HCT116 (cell line): ENCODE data around the gene TEKT3. TPM values are rescaled to one million over a fixed set of nuclear protein-coding genes. Genes with fewer than 3 reads are reported as not detected.

Experiments used
- ATAC-seq: fragments of 200-7000 bp; cut with Tn5 transposase; 2 replicates; pipeline ENCODE4 v1.9.1; 2020; ENCODE audit warnings: mild to moderate bottlenecking, moderate library complexity
- BruUV-seq: library from RNA; stranded (reverse); fragments of 400-500 nt; replicated peaks from 2 replicates; lab custom pipeline; 2021; lab: Mats Ljungman, UMichigan
- CTCF ChIA-PET: fragments of 300-600 bp; sonication (Branson Sonifier 250); formaldehyde crosslinking; loops from one replicate; lab custom pipeline; 2021; ENCODE audit warnings: antibody characterized with exemption; lab: Charles Lee
- POLR2A ChIA-PET: fragments of 300-600, 350-600 bp; sonication (Branson Sonifier 250); formaldehyde crosslinking; loops from one replicate; lab custom pipeline; 2021; ENCODE audit warnings: antibody characterized with exemption; lab: Charles Lee
- RAD21 ChIA-PET, 2 experiments: fragments of 300-600 bp; sonication (Branson Sonifier 250); formaldehyde crosslinking; loops; one replicate each; lab custom pipeline; 2023; ENCODE audit warnings: low total read pairs in 2 of 2; ENCODE audit not compliant: uncharacterized antibody in 2 of 2, unreplicated experiment in 2 of 2, low non-redundant PET in 1 of 2; lab: Charles Lee
- DNase-seq: peaks from one replicate; pipeline ENCODE4 v3.0.0-alpha.2; 2010; ENCODE audit warnings: low read depth, low spot score
- H2AFZ ChIP-seq: fragments of 200-600 bp; shearing (Covaris generic), sonication (generic); 2 replicates; pipeline ENCODE4 v1.6.1; 2017; ENCODE audit warnings: low read depth, mixed run types, mixed read lengths, antibody characterized with exemption, low read length; ENCODE audit not compliant: poor library complexity, severe bottlenecking
- H3K27ac ChIP-seq: 2 replicates; pipeline ENCODE4 v1.5.1; 2012; ENCODE audit warnings: low read depth, low read length
- H3K27me3 ChIP-seq: fragments of 200-600 bp; sonication (generic); 2 replicates; pipeline ENCODE4 v1.6.1; 2016; ENCODE audit warnings: mixed run types, low read length, mixed read lengths; ENCODE audit not compliant: insufficient read depth
- H3K36me3 ChIP-seq, 2 experiments: fragments of 200-500 bp in 1 of 2; fragments of 200-600 bp in 1 of 2; sonication (Bioruptor generic) in 1 of 2; sonication (generic) in 1 of 2; 2 replicates each; pipeline versions ENCODE4 v1.5.1 to v1.6.1; 2014 to 2016; ENCODE audit warnings: low read length in 2 of 2, inconsistent platforms in 1 of 2, mixed read lengths in 1 of 2, mixed run types in 1 of 2; ENCODE audit not compliant: insufficient read depth in 2 of 2, control insufficient read depth in 1 of 2
- H3K4me1 ChIP-seq, 2 experiments: fragments of 200-600 bp in 1 of 2; sonication (generic) in 1 of 2; 2 replicates each; pipeline versions ENCODE4 v1.5.1 to v1.6.1; 2012 to 2017; ENCODE audit warnings: low read length in 2 of 2, inconsistent platforms in 1 of 2, mild to moderate bottlenecking in 1 of 2, mixed read lengths in 1 of 2, mixed run types in 1 of 2, moderate library complexity in 1 of 2; ENCODE audit not compliant: insufficient read depth in 2 of 2, control insufficient read depth in 1 of 2
- H3K4me2 ChIP-seq: fragments of 200-600 bp; sonication (generic); 2 replicates; pipeline ENCODE4 v1.6.1; 2017; ENCODE audit warnings: mixed run types, low read length, mixed read lengths
- H3K4me3 ChIP-seq, 2 experiments: fragments of 200-600 bp in 1 of 2; sonication (generic) in 1 of 2; replicated peaks in 1 of 2; 2 replicates each; pipeline ENCODE4 v1.5.1; 2011 to 2016; ENCODE audit warnings: low read length in 2 of 2, control low read depth in 1 of 2, low read depth in 1 of 2, mild to moderate bottlenecking in 1 of 2, mixed read lengths in 1 of 2, mixed run types in 1 of 2
- H3K79me2 ChIP-seq: fragments of 200-600 bp; sonication (generic); 2 replicates; pipeline ENCODE4 v1.6.1; 2017; ENCODE audit warnings: mild to moderate bottlenecking, mixed run types, low read length, moderate library complexity, mixed read lengths; ENCODE audit not compliant: insufficient read depth
- H3K9ac ChIP-seq: fragments of 200-600 bp; sonication (generic); 2 replicates; pipeline ENCODE4 v1.6.1; 2016; ENCODE audit warnings: low read length, mixed read lengths
- H3K9me2 ChIP-seq: fragments of 200-600 bp; sonication (generic), shearing (Covaris generic); 2 replicates; pipeline ENCODE4 v1.6.1; 2017; ENCODE audit warnings: mixed run types, mild to moderate bottlenecking, moderate library complexity; ENCODE audit not compliant: insufficient read depth
- H3K9me3 ChIP-seq, 2 experiments: fragments of 200-500 bp in 1 of 2; fragments of 200-600 bp in 1 of 2; sonication (Bioruptor generic) in 1 of 2; sonication (generic) in 1 of 2; 2 replicates each; pipeline ENCODE4 v1.6.1; 2014 to 2017; ENCODE audit warnings: low read length in 2 of 2, mixed read lengths in 2 of 2, inconsistent platforms in 1 of 2, low read depth in 1 of 2, mild to moderate bottlenecking in 1 of 2, mixed run types in 1 of 2, moderate library complexity in 1 of 2; ENCODE audit not compliant: control insufficient read depth in 1 of 2, insufficient read depth in 1 of 2
- H4K20me1 ChIP-seq: fragments of 200-600 bp; sonication (generic), shearing (Covaris generic); 2 replicates; pipeline ENCODE4 v1.6.1; 2017; ENCODE audit warnings: mixed run types, mild to moderate bottlenecking, moderate library complexity; ENCODE audit not compliant: insufficient read depth
- CBX3 ChIP-seq: IDR thresholded peaks from 2 replicates; pipeline ENCODE4 v1.6.1; 2012; ENCODE audit warnings: low read depth
- EGR1 ChIP-seq: IDR thresholded peaks from 2 replicates; pipeline ENCODE4 v1.6.1; 2012; ENCODE audit warnings: low read depth
- FOSL1 ChIP-seq: IDR thresholded peaks from 2 replicates; pipeline ENCODE4 v1.6.1; 2012; ENCODE audit warnings: low read depth
- MAX ChIP-seq: IDR thresholded peaks from 2 replicates; pipeline ENCODE4 v1.6.1; 2012
- POLR2AphosphoS5 ChIP-seq: IDR thresholded peaks from 2 replicates; pipeline ENCODE4 v1.6.1; 2011; ENCODE audit warnings: mild to moderate bottlenecking, low read depth, low read length, moderate library complexity
- SIN3A ChIP-seq: IDR thresholded peaks from 2 replicates; pipeline ENCODE4 v1.6.1; 2012; ENCODE audit warnings: low read depth
- SP1 ChIP-seq: IDR thresholded peaks from 2 replicates; pipeline ENCODE4 v1.6.1; 2012; ENCODE audit warnings: low read depth
- SRF ChIP-seq: IDR thresholded peaks from 2 replicates; pipeline ENCODE4 v1.6.1; 2012; ENCODE audit warnings: low read depth
- TCF7L2 ChIP-seq: IDR thresholded peaks from 2 replicates; pipeline ENCODE4 v1.7.0; 2011; ENCODE audit warnings: borderline replicate concordance, inconsistent platforms; ENCODE audit not compliant: insufficient read depth, insufficient read length; ENCODE audit errors: extremely low read depth
- YY1 ChIP-seq: IDR thresholded peaks from 2 replicates; pipeline ENCODE4 v1.6.1; 2011; ENCODE audit warnings: low read length, low read depth, moderate library complexity, mild to moderate bottlenecking; ENCODE audit not compliant: insufficient replicate concordance; ENCODE audit errors: extremely low read depth
- ZBTB33 ChIP-seq: IDR thresholded peaks from 2 replicates; pipeline ENCODE4 v1.6.1; 2011; ENCODE audit warnings: mild to moderate bottlenecking, low read length, moderate library complexity; ENCODE audit not compliant: insufficient replicate concordance; ENCODE audit errors: extremely low read depth
- intact Hi-C: fragments of 100-400 bp; cut with micrococcal nuclease; formaldehyde crosslinking; loops from 2 replicates; pipeline ENCODE4 v1.10.0; 2022
- total RNA-seq: library from RNA; stranded (reverse); gene quantifications from one replicate; pipeline ENCODE4 v1.2.1, GENCODE V29; 2021; ENCODE audit not compliant: unreplicated experiment

The TEKT3 gene
- total RNA-seq, 1 experiment from 2014 or later = 0.64 TPM

GRCh38 chr17:15298176-15298575, 43.2 kb downstream of the TEKT3 start (continued):
- TF ChIP-seq YY1 (no peak), MAX (no peak), CBX3 (no peak), SRF (no peak), FOSL1 (no peak)

- Histone ChIP-seq H3K27me3 (no peaks in the 10 kb centered on the region), H3K4me3 (no peak overlapping the region), H3K4me1 (no peaks in the 10 kb centered on the region; a peak in 2 of 4 replicates)
- no peak for ATAC-seq
- TF ChIP-seq FOSL1 (no peak), EGR1 (no peak), POLR2AphosphoS5 (no peak), SP1 (no peak), ZBTB33 (no peak), MAX (no peak), CBX3 (no peak), SIN3A (no peak), TCF7L2 (no peak)
- TF ChIP-seq, all 23 proteins: peak for 0
- Histone ChIP-seq H3K9me2 (no peaks in the 10 kb centered on the region), H3K9ac (no peak overlapping the region), H3K9me3 (no peaks in the 10 kb centered on the region), H3K79me2 (no peaks in the 10 kb centered on the region), H4K20me1 (no peaks in the 10 kb centered on the region), H2AFZ (no peak overlapping the region), H3K36me3 (no peaks in the 10 kb centered on the region), H3K27ac (no peak overlapping the region), H3K4me2 (no peak overlapping the region)
- no peak for DNase-seq
- intact Hi-C loops = no loop called here
- ChIA-PET CTCF (no interaction called here), POLR2A (no interaction called here), RAD21 (no interaction called here)
- no TSS peak for BruUV-seq
These were observed 47.8 kb downstream of the TEKT3 start for GRCh38 chr17:15293558-15293957.
